GM12875 (cell line): Measurements from ENCODE around the gene NRM.
"Not testable (repeated sequence)": the region's sequence is repeated elsewhere in the genome, so short reads cannot be mapped to it uniquely, and the experiment has no call there.

Experiments
- H3K4me3 ChIP-seq: one replicate; pipeline ENCODE4 v1.5.1; 2011; ENCODE audit warnings: low read depth, low read length, control low read depth
- TF ChIP-seq, protein P1 (sequence below): IDR thresholded peaks from 2 replicates; pipeline ENCODE4 v1.5.1; 2011; ENCODE audit warnings: low read depth, mild to moderate bottlenecking, control low read depth, inconsistent platforms, low read length, moderate library complexity, borderline replicate concordance; ENCODE audit not compliant: insufficient read depth

Gene NRM

DNA sequence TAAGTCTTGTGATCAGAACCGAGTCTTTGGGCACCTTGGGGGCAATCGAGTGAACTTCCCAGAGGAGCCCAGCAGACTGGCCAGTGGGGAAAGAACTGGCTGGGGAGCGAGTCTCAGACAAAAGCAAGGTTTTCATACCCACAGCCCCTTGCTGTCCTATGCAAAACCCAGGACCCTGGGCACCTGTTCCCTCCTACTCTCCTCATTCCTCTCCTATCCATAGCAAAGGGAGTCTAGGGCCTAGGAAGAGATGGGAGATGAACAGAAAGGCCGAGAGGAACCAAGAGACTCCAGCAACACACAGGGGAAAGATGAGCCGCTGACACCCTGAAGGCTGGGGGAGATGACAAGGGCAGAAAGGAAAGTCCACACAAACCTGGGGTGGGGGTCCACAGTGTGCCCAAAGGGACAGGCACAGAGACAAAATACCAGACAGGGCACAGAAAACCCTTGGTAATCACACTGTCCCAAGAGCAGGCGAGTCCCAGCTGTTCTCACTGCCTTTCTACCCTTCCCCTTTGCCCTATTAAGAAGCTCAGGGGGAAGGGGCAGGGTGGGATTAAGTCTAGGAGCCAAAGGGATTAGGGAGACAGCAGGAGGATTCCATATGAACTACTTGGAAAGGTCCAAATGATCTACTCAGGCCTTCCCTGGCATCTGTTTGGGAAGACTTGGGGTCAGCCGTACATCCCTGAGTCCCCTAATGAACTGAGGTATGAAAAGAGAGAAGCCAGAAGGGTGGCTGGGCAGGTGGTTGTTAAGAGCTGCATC lies 10.8 kb downstream of the NRM start:
- TF ChIP-seq, protein P1, sequence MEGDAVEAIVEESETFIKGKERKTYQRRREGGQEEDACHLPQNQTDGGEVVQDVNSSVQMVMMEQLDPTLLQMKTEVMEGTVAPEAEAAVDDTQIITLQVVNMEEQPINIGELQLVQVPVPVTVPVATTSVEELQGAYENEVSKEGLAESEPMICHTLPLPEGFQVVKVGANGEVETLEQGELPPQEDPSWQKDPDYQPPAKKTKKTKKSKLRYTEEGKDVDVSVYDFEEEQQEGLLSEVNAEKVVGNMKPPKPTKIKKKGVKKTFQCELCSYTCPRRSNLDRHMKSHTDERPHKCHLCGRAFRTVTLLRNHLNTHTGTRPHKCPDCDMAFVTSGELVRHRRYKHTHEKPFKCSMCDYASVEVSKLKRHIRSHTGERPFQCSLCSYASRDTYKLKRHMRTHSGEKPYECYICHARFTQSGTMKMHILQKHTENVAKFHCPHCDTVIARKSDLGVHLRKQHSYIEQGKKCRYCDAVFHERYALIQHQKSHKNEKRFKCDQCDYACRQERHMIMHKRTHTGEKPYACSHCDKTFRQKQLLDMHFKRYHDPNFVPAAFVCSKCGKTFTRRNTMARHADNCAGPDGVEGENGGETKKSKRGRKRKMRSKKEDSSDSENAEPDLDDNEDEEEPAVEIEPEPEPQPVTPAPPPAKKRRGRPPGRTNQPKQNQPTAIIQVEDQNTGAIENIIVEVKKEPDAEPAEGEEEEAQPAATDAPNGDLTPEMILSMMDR, result no peak
- peak overlapping the region; percentile 17 for H3K4me3 ChIP-seq

DNA sequence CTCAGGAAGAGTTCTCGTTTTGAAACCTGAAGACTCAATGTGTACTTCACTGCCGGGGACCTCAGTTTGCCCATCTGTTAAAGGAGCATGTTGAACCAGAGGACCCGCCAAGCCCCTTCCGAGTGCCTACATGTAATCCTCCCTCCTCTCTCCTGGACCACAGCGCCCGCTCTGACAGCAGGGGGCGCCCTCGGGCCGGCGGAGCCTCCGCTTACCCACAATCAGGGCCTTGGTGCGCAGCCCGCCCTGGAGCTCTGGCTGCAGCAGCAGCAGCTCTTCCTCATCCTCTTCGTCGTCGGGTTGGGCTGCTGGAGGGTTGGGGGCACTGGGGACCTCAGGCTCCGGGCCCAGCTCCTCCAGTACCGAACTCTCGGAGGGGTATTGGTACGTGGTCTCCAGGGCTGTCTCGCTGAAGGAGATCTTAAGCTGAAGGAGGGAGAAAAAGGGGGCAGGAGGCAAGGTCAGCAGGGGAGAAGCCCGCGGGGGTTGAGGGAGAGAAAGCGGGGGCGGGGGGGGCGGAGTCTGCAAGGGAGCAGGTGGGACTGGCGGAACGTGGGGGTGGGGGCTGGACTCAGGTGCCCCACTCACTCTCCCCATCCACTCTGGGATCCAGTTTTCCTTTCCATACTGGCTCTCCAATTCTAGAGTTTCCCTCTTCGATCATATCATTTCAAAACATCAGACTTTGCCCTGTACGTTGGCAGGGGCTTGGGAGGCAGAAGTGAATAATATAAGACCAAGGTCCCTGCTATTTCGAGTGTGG lies 11.6 kb downstream of the NRM start:
- H3K4me3 ChIP-seq, result no peak overlapping the region
- TF ChIP-seq, protein P1, result peak; percentile 95

DNA sequence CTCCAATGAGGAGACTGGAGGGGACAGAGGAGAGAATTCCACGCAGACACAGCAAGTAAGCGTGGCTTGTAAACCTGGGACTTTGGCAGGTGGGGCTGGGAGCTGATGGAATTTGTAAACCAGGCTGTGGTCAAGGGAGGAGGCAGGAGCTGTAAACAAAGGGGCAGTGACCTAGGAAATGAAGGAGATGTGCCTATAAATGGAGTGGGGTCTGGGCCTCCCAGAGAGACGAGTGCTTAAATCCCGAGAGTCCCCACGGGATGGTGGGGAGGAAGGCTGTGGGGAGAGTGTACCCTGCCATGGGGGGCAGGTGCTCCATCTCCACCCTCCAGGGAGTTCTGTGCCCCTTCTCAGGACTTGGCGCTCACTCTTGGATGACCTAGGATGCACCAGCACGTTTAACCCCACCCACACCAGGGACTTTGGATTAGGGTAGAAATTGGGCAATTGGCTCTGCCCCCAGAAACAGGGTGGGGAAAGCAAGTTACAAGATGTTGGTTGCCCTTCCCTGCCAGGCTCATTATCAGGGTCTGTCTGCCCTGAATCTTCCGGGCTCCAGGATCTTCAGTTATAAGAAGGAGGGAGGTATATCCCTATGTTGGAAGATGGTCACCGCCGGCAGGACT lies 14.0 kb downstream of the NRM start:
- TF ChIP-seq, protein P1, result no peak
- no peak overlapping the region for H3K4me3 ChIP-seq

DNA sequence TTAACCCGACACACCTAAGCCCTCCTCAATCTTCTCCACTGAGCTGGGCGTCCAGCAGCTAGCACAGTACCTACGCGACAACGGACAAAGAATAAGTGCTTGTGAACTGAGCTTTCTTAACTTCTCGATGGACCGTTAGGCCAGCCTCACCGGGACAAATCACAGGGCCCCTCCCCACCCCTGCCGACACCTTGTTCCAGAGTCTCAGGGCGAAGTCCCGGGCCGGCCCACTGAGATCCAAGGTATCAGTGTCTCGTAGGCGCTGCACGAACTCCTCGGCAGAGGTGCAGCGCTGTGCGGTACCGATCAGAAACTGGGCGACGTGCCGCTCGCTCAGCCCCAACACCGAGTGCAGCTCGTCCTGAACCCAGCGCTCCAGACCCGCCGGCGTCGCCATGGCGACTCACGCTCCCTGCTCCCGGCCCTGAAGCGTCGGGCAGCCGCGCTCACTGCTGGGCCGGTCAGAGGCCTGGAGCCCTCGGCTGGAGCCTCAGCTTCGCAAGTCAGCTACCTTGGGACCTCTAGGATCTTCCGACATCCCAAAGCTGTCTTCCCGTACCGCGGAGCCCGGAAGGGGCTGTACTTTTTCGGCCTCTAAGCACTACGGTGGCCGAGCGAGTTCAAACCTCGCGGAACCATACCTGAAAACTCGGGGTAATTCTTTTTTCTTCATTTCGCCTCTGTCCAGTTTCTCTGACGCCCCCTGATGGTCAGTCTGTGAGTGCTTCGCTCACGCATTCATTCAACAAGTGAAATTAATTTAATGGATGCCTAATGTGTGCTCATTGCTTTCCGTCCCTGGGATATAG lies 18.1 kb downstream of the NRM start, which contains the start of gene DHX16:
TSS of gene DHX16 (minus strand) at position 562 of the 809 bp plus-strand sequence. CDS start at position 397, 165 bp downstream.
- peak within 1 kb of the TSS; percentile 77 for H3K4me3 ChIP-seq
- TF ChIP-seq, protein P1, result peak; percentile 75

DNA sequence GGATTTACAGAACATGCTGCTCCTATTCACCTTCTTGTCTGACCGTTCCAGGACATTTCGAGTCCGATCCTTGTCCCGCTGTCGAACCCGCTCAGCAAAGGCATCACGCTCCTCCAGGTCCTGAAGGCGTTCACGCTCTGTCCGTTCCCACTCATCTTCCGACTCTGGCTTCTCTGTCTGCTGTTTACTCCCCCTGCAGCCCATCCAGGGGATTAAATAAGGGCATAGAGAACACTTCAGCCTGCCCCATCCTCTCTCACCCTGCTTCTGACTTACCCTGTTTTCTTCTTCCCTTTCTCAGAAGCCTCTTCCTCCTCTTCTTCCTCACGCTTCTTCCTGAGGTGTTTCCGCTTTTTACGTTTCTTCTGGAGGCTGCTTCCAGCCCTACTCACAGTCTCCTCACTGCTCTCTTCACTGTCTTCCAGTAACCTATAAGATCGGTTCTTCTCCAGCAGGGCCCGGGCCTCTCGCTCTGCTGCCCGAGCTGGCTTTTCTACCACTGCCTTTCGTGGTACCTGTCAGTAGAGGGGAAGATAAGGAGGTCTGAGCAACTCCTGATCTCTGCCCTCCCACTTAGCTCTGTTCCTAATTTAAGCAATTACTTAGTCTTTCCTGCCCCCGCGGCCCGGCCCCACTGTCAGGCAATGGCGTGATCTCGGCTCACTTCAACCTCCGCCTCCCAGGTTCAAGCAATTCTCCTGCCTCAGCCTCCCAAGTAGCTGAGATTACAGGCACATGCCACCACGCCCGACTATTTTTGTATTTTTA lies 19.8 kb downstream of the NRM start:
- H3K4me3 ChIP-seq, result no peak overlapping the region
- TF ChIP-seq, protein P1, result peak; percentile 1; the same call in 1 of the 2 replicates

DNA sequence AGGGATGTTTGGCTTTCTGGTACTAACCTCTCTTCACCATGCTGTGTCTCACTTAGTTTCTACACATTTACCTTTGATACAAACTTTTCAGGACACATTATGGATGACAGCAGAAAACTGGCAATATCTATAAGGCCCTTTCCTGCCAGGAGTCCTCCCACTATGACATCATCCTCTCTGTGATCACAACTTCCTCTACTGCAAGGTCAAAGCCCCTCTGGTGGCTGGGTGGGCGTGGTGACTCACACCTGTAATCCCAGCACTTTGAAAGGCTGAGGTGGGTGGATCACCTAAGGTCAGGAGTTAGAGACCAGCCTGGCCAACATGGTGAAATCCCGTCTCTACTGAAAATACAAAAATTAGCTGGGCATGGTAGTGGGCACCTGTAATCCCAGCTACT lies 24.5 kb downstream of the NRM start:
- not testable (repeated sequence) for H3K4me3 ChIP-seq
